GM10266 (cell line): ENCODE results near the gene MKNK2.

Experiments used
- DNase-seq: peaks from one replicate; pipeline ENCODE4 v3.0.0; 2012; ENCODE audit errors: extremely low spot score
- CTCF ChIP-seq: IDR thresholded peaks from 2 replicates; pipeline ENCODE4 v1.5.1; 2012; ENCODE audit warnings: mild to moderate bottlenecking, low read depth; ENCODE audit not compliant: control insufficient read depth, insufficient read depth; ENCODE audit errors: missing control alignments

Gene MKNK2

DNA sequence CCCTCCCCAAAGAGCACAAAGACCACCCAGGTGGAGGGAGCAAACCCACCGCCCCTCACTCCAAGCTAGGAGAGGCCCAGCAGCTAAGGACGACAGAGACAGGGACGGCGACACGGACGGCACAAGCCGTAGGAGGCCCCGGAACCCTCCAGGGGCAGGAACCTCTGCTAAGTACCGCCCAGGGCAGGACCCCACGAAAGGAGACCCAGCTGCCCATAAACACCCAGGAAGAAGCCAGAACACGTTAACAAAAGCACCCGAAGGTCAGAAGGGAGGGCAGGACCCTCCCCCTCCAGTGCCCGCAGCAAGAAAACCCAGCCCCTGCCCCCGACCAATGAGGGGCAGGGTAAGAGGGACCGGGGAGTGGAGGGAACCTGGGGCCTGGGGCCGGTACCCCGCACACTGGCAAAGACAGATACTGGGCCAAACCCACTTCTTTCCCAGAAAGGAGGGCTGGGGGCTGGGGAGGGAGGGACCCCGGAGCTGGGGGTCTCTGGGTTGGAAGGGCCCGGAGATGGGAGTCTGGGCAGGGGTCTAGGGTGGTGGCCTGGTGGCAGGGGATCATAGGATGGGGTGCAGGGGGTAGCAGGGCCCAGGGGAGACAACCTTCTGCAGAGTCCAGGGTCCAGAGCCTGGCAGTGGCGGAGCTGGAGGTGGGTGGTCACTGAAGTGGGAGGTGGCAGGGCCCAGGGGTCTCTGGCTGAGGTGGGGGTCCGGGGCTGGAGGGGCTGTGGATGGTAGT lies 37.9 kb downstream of the MKNK2 start:
- DNase-seq = no peak
- TF ChIP-seq CTCF = no peak

DNA sequence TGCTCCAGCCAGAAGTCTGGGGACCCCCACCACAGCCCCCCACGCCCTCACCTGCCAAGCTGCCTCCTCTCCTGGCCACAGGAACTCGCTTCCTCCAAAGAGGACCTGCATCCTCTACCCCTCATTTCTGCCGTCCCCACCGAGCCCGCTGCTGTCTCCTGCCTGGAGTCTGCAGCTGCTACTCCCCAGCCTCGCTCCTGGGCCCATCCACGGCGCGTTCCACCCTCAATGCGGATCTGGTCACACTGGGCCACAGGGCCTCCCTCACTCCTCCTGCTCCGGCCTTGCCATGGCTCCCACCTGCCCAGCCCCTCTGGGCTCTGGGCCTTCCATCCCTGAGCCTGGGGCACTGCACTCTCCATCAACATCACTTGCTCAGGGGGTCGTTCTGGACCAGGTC lies 39.9 kb downstream of the MKNK2 start:
- DNase-seq = no peak
- no peak for TF ChIP-seq CTCF

DNA sequence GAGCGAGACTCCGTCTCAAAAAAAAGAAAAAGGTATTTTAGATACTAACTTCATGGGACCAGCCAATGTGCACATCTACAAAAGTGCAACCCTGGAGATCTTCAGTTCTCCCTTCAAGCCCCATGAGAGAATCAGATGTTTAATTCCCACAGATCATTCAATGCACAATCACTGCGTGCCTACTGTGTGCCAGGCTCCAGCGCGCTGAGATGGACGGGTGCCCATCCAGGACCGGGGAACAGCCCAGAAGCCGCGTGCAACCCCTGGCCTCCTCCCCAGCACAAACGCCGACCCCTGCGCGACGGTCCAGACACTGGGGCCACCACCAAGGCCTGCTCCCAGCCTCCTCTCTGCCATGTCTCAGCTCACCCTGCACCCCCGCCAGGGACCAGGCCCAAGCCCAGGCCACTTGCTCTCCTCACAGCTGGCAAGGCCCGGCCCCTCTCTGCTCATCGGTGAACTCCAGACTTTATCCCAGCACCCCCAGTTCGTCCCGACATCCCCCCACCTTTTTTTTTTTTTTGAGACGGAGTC lies 40.8 kb downstream of the MKNK2 start:
- TF ChIP-seq CTCF = no peak
- DNase-seq = no peak

GRCh38 chr19:2003874-2004273 lies 47.2 kb downstream of the MKNK2 start:
- no peak for DNase-seq
- no peak for TF ChIP-seq CTCF

GRCh38 chr19:1999856-2000515 lies 51.1 kb downstream of the MKNK2 start:
- no peak for DNase-seq
- no peak for TF ChIP-seq CTCF

DNA sequence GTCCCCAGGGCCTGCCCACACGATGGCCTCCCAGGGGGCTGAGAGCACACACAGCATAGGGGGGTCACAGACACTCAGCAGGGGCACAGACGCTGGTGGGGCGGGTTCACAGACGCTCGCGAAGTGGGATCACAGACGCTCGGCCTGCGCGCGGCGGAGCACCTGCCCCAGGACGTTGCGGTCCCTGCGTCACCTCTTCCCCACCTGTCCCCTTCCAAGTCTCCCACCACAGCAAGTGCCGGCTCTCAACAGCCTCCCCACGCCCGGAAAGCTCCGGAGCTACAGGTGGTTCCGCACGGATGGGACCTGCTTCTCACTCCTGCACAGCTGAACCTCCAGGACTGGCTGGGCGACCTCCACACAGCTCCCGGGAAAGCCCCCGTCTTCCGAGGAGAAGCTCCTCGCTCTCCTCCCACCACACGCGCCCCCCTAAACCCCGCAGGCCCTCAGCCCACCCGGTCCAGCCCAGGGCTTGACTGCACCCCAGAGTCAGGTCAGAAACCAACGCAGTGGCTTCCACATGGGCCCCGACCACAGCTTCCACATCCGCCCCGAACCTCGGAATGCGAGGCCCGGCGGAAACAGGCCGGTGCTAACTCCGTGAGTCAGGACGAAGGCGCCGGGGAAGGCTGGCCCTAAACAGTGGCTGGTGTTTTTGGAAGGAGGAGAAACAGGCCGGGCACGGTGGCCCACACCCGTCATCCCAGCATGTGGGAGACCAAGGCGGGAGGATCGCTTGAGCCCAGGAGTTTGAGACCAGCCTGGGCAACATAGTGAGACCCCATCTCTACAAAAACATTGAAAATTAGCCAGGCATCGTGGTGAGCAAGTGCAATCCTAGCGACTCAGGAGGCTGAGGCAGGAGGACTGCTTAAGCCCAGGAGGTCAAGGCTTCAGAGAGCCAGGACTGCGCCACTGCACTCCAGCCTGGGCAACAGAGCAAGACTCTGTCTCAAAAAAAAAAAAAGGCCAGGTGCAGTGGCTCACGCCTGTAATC lies 52.0 kb downstream of the MKNK2 start:
- DNase-seq = no peak
- no peak for TF ChIP-seq CTCF
